ENCODE measurements around the gene DLG4. TPM values are rescaled to one million over a fixed set of nuclear protein-coding genes. Genes with fewer than 3 reads are reported as not detected.

DLG4 gene
- total and polyA plus RNA-seq, 7 donors: 1.6 to 27.4 (median 14.6) TPM

DNA sequence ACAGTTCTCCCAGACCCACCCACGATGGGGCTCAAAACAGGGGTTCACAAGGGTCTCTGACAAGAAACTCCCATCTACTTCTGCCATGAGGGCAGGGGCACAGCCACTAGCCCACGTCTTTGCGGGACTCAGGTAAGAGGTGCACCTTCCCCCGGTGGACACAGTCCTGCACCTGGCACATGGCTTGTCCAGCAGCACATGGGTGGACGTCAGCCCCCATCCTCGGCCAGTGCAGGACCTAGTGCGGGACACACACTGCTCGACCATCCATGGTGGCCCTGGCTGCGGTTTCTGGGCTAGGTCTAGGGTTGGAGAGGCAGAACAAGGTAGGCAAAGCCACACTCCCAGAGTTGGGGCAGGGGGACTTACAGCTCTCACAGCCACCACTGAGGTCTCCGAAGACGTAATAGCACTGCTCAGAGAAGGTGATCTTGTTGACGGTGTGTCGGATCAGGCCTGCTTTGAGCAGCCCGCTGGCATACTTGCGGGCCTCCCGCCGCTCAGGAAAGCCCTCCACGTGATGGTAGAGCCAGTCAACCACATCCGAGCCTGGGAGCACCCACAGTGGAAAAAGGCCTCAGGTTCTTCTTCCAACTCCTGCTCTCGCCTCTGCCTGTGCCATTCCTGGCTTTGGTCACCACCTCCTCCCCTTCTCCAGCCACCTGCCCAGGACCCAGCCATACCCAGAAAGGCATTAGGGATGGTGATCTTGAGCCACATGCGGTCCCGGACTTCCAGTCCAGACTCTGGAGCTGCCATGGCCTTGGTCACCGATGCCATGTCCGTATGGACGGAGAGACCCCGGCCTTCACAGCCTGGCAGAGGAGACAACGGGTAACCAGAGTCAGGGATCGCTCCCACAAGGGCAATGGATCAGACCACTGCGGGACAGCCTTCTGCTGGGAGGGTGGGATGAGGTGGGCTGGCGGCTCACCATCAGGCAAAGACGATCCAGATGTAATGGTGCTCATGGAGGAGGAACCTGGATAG is 7.4 kb upstream of the DLG4 start:
- H3K27ac ChIP-seq: no peak overlapping the region
- no peak overlapping the region for H3K4me3 ChIP-seq
- H3K4me1 ChIP-seq: peaks cover 0 to 7% (median 4%) of the 10 kb centered on the region in 4 donors
- TF ChIP-seq, protein P1, sequence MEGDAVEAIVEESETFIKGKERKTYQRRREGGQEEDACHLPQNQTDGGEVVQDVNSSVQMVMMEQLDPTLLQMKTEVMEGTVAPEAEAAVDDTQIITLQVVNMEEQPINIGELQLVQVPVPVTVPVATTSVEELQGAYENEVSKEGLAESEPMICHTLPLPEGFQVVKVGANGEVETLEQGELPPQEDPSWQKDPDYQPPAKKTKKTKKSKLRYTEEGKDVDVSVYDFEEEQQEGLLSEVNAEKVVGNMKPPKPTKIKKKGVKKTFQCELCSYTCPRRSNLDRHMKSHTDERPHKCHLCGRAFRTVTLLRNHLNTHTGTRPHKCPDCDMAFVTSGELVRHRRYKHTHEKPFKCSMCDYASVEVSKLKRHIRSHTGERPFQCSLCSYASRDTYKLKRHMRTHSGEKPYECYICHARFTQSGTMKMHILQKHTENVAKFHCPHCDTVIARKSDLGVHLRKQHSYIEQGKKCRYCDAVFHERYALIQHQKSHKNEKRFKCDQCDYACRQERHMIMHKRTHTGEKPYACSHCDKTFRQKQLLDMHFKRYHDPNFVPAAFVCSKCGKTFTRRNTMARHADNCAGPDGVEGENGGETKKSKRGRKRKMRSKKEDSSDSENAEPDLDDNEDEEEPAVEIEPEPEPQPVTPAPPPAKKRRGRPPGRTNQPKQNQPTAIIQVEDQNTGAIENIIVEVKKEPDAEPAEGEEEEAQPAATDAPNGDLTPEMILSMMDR (IDR thresholded peaks at IDR 0.05): no peak
- TF ChIP-seq POLR2AphosphoS5 (IDR thresholded peaks at IDR 0.05) (no peak), POLR2A (IDR thresholded peaks at IDR 0.05) (no peak), EP300 (IDR thresholded peaks at IDR 0.05) (no peak)
- WGBS, 2 donors: 93 to 95% methylated on average over 31 of the region's 31 CpGs
- DNase-seq: no peak
- no peaks in the 10 kb centered on the region for H3K27me3 ChIP-seq
- H3K36me3 ChIP-seq: peaks cover 41 to 88% (median 68%) of the 10 kb centered on the region in 4 donors
- no peaks in the 10 kb centered on the region for H3K9me3 ChIP-seq
- intact Hi-C loops (cut with DNase I): no loop called here

DNA sequence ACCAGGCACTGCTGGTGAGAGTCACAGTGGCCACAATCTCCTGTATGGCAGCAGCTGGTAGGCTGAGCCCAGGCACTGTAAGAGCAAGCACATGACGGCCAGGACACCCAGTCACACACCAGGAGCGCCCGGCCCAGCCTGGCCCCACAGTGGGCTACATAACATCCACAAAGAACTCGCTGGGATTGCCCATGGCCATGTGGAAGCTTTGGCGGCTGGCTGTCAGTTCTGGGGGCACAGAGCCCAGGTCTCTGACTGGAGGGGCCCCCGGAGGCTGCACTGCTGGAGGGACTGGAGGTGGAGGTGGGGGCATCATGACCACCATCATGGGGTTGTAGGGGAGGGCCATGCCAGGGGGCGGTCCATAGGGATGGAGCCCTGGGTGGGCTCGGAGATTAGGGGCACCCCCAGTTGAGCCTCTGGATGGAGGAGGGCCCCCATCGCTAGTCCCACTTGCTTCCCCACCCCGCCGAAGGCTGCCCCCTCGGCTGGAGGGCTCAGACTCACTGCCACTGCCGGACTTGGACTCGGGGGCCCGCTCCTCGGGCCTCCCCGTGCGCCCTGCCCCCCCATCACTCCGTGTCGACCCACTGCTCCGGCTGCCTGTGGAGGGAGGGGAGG is 6.2 kb upstream of the DLG4 start:
- Histone ChIP-seq H3K4me3 (no peak overlapping the region), H3K36me3 (peaks cover 41 to 90% (median 68%) of the 10 kb centered on the region in 4 donors), H3K9me3 (no peaks in the 10 kb centered on the region), H3K27ac (peak overlapping the region in 1 of 4 donors; percentile 43), H3K4me1 (peaks cover 0 to 11% (median 8%) of the 10 kb centered on the region in 4 donors), H3K27me3 (no peaks in the 10 kb centered on the region)
- TF ChIP-seq POLR2AphosphoS5 (IDR thresholded peaks at IDR 0.05): no peak
- TF ChIP-seq, protein P1 (IDR thresholded peaks at IDR 0.05): no peak
- no peak for TF ChIP-seq EP300 (IDR thresholded peaks at IDR 0.05)
- intact Hi-C loops (cut with DNase I): no loop called here
- 81 to 85% methylated on average over 21 of the region's 21 CpGs for WGBS, 2 donors
- DNase-seq: no peak

DNA sequence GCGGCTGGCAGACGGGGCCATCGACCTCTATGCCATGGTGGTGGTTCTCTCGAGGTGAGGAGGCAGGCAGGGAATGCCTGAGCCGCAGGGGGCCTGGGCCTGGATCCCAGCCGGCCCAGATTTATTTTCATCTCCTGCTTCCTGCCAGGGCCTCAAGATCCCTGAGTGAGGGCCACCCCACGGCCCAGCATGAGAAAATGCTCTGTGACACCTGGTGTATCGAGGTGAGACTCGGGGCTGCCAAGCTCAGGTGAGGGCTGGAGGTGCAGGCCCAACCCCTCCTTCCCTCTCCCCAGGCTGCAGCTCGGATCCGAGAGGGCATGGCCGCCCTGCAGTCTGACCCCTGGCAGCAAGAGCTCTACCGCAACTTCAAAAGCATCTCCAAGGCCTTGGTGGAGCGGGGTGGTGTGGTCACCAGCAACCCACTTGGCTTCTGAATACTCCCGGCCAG is 5.0 kb upstream of the DLG4 start:
- peaks cover 0 to 20% (median 14%) of the 10 kb centered on the region in 4 donors for H3K4me1 ChIP-seq
- intact Hi-C loops (cut with DNase I): no loop called here
- H3K36me3 ChIP-seq: peaks cover 40 to 80% (median 60%) of the 10 kb centered on the region in 4 donors
- H3K9me3 ChIP-seq: no peaks in the 10 kb centered on the region
- H3K4me3 ChIP-seq: no peak overlapping the region
- no peaks in the 10 kb centered on the region for H3K27me3 ChIP-seq
- DNase-seq: no peak
- H3K27ac ChIP-seq: peak overlapping the region in 2 of 4 donors; percentile 22 to 43
- TF ChIP-seq POLR2AphosphoS5 (IDR thresholded peaks at IDR 0.05) (no peak), POLR2A (IDR thresholded peaks at IDR 0.05) (no peak), EP300 (IDR thresholded peaks at IDR 0.05) (no peak)
- TF ChIP-seq, protein P1 (IDR thresholded peaks at IDR 0.05): no peak
- WGBS, 2 donors: 68 to 83% methylated on average over 15 of the region's 15 CpGs

DNA sequence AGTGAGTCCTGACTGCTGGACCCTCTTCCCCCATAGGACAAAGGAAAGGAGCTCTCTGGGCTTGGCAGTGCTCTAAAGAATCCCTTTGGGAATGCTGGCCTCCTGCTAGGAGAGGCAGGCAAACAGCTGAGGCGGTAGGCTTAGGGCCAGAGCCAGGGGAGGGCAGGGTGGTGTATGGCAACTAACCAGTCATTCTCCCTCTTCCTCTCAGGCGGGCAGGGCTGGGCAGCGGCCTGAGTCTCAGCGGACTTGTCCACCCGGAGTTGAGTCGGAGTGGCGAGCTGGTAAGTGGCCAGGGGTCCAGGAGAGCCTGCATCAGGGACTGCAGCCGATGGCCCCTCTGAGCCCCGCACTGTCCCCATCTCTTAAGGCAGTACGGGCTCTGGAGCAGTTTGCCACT is 4.5 kb upstream of the DLG4 start:
- Histone ChIP-seq H3K9me3 (no peaks in the 10 kb centered on the region), H3K27me3 (no peaks in the 10 kb centered on the region), H3K36me3 (peaks cover 35 to 74% (median 54%) of the 10 kb centered on the region in 4 donors), H3K4me3 (no peak overlapping the region), H3K4me1 (peaks cover 0 to 24% (median 19%) of the 10 kb centered on the region in 4 donors), H3K27ac (peak overlapping the region in 1 of 4 donors; percentile 43)
- 81 to 90% methylated on average over 10 of the region's 10 CpGs for WGBS, 2 donors
- DNase-seq: no peak
- intact Hi-C loops (cut with DNase I): no loop called here
- TF ChIP-seq POLR2A (IDR thresholded peaks at IDR 0.05) (no peak), POLR2AphosphoS5 (IDR thresholded peaks at IDR 0.05) (no peak), EP300 (IDR thresholded peaks at IDR 0.05) (no peak)
- TF ChIP-seq, protein P1 (IDR thresholded peaks at IDR 0.05): no peak
